OCI-LY7 (cell line): Measurements from ENCODE around the gene KIF6.

Source experiments
- EZH2phosphoT487 ChIP-seq: fragments of 200-600 bp; sonication (generic); IDR thresholded peaks from 2 replicates; pipeline ENCODE4 v1.6.1; 2018; ENCODE audit warnings: low read depth, borderline replicate concordance, mild to moderate bottlenecking, mixed run types, antibody characterized with exemption, low read length, moderate library complexity, mixed read lengths
- TF ChIP-seq, protein P1 (sequence below): fragments of 200-600 bp; sonication (generic); conservative IDR thresholded peaks from 2 replicates; pipeline ENCODE4 v1.5.1; 2014; ENCODE audit warnings: mild to moderate bottlenecking, antibody characterized with exemption, low read length, moderate library complexity, mixed read lengths

DNA sequence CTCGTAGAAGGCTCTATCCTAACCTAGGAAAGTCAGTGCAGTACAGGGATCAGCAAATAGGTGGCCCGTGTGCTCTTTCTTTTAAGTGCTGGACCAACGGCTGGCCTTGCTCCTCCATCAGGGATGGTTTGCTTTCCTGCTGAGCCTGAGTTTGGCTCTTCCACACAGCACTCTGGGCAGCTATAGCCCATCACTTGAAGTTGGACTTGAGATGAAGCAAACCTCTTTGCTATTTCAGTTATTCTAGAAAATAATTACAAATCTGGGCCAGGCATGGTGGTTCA is 335.8 kb downstream of the KIF6 start:
- TF ChIP-seq, protein P1, sequence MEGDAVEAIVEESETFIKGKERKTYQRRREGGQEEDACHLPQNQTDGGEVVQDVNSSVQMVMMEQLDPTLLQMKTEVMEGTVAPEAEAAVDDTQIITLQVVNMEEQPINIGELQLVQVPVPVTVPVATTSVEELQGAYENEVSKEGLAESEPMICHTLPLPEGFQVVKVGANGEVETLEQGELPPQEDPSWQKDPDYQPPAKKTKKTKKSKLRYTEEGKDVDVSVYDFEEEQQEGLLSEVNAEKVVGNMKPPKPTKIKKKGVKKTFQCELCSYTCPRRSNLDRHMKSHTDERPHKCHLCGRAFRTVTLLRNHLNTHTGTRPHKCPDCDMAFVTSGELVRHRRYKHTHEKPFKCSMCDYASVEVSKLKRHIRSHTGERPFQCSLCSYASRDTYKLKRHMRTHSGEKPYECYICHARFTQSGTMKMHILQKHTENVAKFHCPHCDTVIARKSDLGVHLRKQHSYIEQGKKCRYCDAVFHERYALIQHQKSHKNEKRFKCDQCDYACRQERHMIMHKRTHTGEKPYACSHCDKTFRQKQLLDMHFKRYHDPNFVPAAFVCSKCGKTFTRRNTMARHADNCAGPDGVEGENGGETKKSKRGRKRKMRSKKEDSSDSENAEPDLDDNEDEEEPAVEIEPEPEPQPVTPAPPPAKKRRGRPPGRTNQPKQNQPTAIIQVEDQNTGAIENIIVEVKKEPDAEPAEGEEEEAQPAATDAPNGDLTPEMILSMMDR = no peak
- TF ChIP-seq EZH2phosphoT487 = no peak
